HG02970 (cell line): ENCODE data around the gene PROKR1.

Source experiments
- ATAC-seq: cut with Tn5 transposase; IDR thresholded peaks from one replicate; pipeline ENCODE4 v1.9.1; 2021; ENCODE audit warnings: mild to moderate bottlenecking, moderate library complexity, moderate number of reproducible peaks; ENCODE audit not compliant: unreplicated experiment, low FRiP score

PROKR1 gene

DNA sequence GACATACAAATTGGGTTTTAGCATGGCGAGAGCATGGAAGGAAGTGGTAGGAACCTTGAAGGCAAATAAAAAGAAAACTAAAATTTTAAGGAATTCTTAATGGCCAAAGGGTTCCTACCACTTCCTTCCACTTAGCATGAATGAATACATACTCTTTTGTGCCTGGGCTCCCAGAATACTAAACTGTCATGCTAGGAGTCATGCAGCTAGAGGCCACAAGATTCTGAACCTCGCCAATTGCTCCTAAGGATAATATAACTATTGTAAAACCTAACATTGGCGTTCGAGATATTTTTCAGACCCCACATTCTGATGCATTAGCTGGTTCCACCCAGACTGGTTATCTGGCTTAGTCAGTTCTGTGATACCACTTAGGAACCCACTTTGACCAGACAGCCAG is 52.6 kb downstream of the PROKR1 start:
- no peak for ATAC-seq

DNA sequence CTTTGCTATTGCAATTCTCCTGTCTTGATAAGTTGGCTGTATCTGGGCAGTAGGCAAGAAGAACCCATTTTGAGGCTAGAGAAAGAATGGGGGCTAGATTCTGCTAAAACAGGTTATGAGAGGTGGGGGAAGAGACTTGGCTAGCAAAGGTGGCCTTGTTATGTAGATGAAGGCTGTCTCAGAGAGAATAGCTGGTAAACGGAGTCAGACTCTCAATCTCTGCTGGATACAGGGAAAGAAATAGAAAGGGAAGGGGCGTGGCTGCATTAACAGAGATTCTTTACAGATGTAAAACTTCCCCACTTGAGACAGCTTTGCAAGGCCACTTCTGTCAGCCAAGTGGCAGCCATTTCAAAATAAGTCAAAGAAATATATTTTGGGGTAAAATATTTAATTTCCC is 53.2 kb downstream of the PROKR1 start:
- no peak for ATAC-seq

DNA sequence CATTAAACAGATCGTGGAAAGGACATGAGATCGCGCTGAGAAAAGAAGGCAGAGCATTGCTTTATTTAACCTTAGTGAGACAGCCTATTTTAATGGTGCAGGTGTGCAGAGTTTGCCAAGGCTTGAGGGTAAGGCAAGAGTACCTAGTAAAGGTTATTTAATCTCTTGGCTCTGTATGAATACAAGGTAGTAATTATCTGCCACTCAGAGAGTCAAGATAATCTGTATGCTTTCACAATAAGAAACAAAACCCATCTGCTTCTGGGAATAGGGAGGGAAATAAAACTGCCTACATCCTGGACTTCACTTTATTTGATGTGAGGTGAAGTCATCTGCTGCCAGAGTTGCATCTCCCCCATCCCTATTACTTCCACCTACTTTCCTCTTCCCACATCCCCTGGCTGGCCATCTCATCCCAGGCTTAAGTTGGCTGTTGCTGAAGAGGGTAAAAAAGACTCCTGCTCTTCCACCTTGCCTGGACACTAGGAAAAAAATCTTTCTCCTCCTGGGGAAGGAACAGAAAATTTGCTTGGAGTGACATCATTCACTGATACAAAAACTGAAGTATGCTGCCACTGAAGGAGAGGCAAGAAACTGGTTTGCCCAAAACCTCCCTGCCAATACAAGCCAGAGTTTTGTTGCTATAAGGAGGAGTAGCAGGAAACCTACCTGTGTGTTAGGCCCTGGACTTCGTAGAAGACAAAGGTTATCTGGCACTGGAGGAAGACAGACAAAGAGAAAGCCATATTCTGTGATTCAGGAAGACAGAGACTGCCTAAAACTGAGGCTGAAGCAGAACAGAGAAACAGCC is 55.4 kb downstream of the PROKR1 start:
- ATAC-seq: no peak

DNA sequence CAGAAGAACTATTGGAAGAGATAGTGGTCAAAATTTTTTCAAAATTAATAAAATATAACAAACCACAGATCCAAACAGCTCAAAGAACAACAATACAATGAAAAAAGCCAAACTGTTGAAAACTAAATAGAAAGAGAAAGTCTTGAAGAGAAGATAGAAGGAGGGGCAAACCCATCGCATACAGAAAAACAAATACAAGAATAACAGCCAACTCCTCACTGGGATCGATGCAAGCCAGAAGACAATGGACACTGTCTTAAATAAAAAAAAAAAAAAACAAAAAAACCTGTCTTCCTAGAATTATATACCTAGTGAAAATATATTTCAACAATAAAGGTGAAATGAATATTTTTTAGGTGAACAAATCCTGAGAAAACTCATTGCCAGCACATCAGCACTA is 57.2 kb downstream of the PROKR1 start:
- no peak for ATAC-seq

DNA sequence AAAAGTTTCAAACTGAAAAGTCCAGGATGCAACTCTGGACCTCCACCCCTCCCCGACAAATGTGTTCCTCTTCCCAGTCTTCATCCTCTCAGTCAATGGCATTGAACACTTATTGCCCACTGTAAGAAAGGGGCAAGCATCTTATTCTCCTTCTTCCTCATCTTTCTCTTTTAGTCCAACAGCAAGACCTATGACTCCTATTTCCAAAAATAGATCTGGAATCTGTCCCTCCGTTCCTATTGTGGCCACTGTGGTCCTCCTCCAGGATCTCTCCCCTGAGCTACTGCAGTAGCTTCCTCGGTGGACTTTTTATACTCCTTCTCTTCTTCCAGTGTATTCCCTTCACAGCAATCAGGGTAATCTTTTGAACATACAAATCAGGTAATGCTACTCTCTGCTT is 63.3 kb downstream of the PROKR1 start:
- ATAC-seq: no peak
